T-cell (primary cell): ENCODE data around the gene TSPOAP1. TPM values are rescaled to one million over a fixed set of nuclear protein-coding genes. Genes with fewer than 3 reads are reported as not detected.

Source experiments
- ATAC-seq, 4 experiments: fragments of 200-7000 bp in 3 of 4; fragments of 150-1000 bp in 1 of 4; cut with Tn5 transposase; replicated peaks in 1 of 4; 1 replicate in 3 of 4; 2 replicates in 1 of 4; pipeline ENCODE4 v1.10.0; 2021; ENCODE audit warnings: moderate library complexity in 3 of 4, mild to moderate bottlenecking in 2 of 4, moderate number of reproducible peaks in 1 of 4
- CTCF ChIA-PET, 2 donors: fragments of 300-600 bp; sonication (Branson Sonifier 250); formaldehyde crosslinking; loops; one replicate each; lab custom pipeline; 2022; ENCODE audit warnings: antibody characterized with exemption in 2 of 2; lab: Charles Lee
- POLR2A ChIA-PET, 2 donors: fragments of 300-600 bp; sonication (Branson Sonifier 250); formaldehyde crosslinking; loops; one replicate each; lab custom pipeline; 2022; ENCODE audit warnings: antibody characterized with exemption in 2 of 2; lab: Charles Lee
- DNase-seq, 35 experiments: peaks; one replicate each; pipeline versions ENCODE4 v3.0.0 to v3.0.0-alpha.2; 2013 to 2023
- H3K27ac ChIP-seq: one replicate; pipeline ENCODE4 v1.5.1; 2013; ENCODE audit warnings: low read length
- H3K27me3 ChIP-seq, 2 experiments: replicated peaks in 1 of 2; 1 replicate in 1 of 2; 2 replicates in 1 of 2; pipeline versions ENCODE4 v1.6.1 to v1.7.0; 2013; ENCODE audit warnings: low read length in 1 of 2, mixed read lengths in 1 of 2; ENCODE audit not compliant: control insufficient read depth in 2 of 2, insufficient read depth in 2 of 2; ENCODE audit errors: extremely low read depth in 1 of 2
- H3K36me3 ChIP-seq, 2 donors: 1 replicate in 1 of 2; 2 replicates in 1 of 2; pipeline versions ENCODE4 v1.6.1 to v1.7.0; 2013; ENCODE audit warnings: low read length in 1 of 2; ENCODE audit not compliant: control insufficient read depth in 2 of 2, insufficient read depth in 1 of 2; ENCODE audit errors: extremely low read depth in 1 of 2
- H3K4me1 ChIP-seq, 2 experiments: 1 replicate in 1 of 2; 2 replicates in 1 of 2; pipeline versions ENCODE4 v1.6.1 to v1.7.0; 2013; ENCODE audit warnings: low read length in 2 of 2, mixed read lengths in 1 of 2; ENCODE audit not compliant: insufficient read depth in 2 of 2, control insufficient read depth in 1 of 2; ENCODE audit errors: extremely low read depth in 1 of 2
- H3K4me3 ChIP-seq, 2 donors: 1 replicate in 1 of 2; 2 replicates in 1 of 2; pipeline versions ENCODE4 v1.5.1 to v1.7.0; 2013; ENCODE audit warnings: mild to moderate bottlenecking in 2 of 2, low read length in 1 of 2, moderate library complexity in 1 of 2; ENCODE audit not compliant: control insufficient read depth in 1 of 2; ENCODE audit errors: extremely low read depth in 1 of 2
- H3K9me3 ChIP-seq: 2 replicates; pipeline ENCODE4 v1.7.0; 2013
- H3K27ac Mint-ChIP-seq, 2 donors: one replicate each; pipeline ENCODE4 v1.8.0; 2020 to 2021; ENCODE audit warnings: mild to moderate bottlenecking in 2 of 2, mixed read lengths in 2 of 2
- H3K27me3 Mint-ChIP-seq, 2 donors: one replicate each; pipeline ENCODE4 v1.8.0; 2021 to 2022; ENCODE audit warnings: mixed read lengths in 2 of 2
- H3K36me3 Mint-ChIP-seq: one replicate; pipeline ENCODE4 v1.8.0; 2021; ENCODE audit warnings: mixed read lengths
- H3K4me1 Mint-ChIP-seq, 3 donors: one replicate each; pipeline ENCODE4 v1.8.0; 2020 to 2022; ENCODE audit warnings: mixed read lengths in 3 of 3, mild to moderate bottlenecking in 1 of 3
- H3K4me3 Mint-ChIP-seq, 3 donors: one replicate each; pipeline ENCODE4 v1.8.0; 2020 to 2022; ENCODE audit warnings: mild to moderate bottlenecking in 3 of 3, mixed read lengths in 3 of 3, moderate library complexity in 3 of 3
- H3K9me3 Mint-ChIP-seq, 3 donors: one replicate each; pipeline ENCODE4 v1.8.0; 2020 to 2022; ENCODE audit warnings: mixed read lengths in 3 of 3
- WGBS: methylation state at CpG from one replicate; pipeline ENCODE4 v1.1.5; 2013; ENCODE audit warnings: missing lambda C conversion rate; ENCODE audit not compliant: insufficient coverage; 5-methylcytosine and 5-hydroxymethylcytosine counted together
- total RNA-seq, 35 experiments: library from RNA in 6 of 35; stranded (reverse) in 6 of 35; fragments of 120-200 nt in 1 of 35; gene quantifications; one replicate each; pipeline versions ENCODE4 v1.2.1 to v1.2.4 and lab custom pipeline; 2013 to 2026

Gene TSPOAP1
- total RNA-seq, 5 donors from 2014 or later (not counting 1 experiment from before 2014, with no cell fraction given), result 15.6 to 62.7 (median 19.9) TPM

DNA sequence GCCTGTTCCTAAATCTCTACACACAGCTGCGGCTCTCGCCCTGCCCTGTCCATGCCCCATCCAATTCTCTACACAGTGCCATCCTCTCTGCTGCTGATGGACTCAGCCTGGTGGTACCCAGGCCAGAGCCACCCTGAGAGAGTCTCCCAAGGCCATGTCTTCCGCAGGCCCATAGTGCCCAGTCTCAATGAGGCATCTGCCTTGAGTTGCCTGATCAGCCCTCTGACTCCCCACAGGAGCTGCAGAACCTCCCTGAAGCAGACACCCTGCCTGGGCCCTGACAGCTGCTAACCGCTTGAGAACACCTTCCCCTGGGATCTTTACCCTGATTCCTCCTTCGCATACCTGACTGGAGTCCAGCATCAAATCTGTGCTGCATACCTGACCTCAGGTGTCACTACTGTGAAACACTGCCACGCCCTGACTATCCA, 13.3 kb downstream of the TSPOAP1 start:
- ATAC-seq (no peak), DNase-seq (no peak)
- peak overlapping the region in 1 of 2 donors; percentile 64 for H3K27ac Mint-ChIP-seq
- no peak overlapping the region for H3K4me3 Mint-ChIP-seq
- no peaks in the 10 kb centered on the region for H3K27me3 Mint-ChIP-seq
- CTCF ChIA-PET, result interaction anchor here (0.6 to 7.8 kb wide), 7 partner anchors 10 to 354 kb away, joined by 3 to 191 read pairs (median 4); partner anchors contain the start of genes RNF43 (in 2 of the 2) and HSF5 (in 1 of the 2)
- Histone ChIP-seq H3K9me3 (no peaks in the 10 kb centered on the region), H3K4me3 (no peak overlapping the region), H3K4me1 (peaks cover 3 to 22% of the 10 kb centered on the region in 2 experiments), H3K27ac (no peak overlapping the region), H3K27me3 (no peaks in the 10 kb centered on the region), H3K36me3 (peaks cover 0 to 28% of the 10 kb centered on the region in 2 donors)
- H3K4me1 Mint-ChIP-seq, result peaks cover 9 to 15% (median 11%) of the 10 kb centered on the region in 3 donors
- 100% methylated on average over 4 of the region's 6 CpGs for WGBS
- H3K9me3 Mint-ChIP-seq, result no peaks in the 10 kb centered on the region
- POLR2A ChIA-PET, result interaction anchor here (0.6 kb wide), 2 partner anchors 43 to 124 kb away, joined by 4 to 7 read pairs; no protein-coding TSS in a partner anchor
- peaks cover 5% of the 10 kb centered on the region for H3K36me3 Mint-ChIP-seq

DNA sequence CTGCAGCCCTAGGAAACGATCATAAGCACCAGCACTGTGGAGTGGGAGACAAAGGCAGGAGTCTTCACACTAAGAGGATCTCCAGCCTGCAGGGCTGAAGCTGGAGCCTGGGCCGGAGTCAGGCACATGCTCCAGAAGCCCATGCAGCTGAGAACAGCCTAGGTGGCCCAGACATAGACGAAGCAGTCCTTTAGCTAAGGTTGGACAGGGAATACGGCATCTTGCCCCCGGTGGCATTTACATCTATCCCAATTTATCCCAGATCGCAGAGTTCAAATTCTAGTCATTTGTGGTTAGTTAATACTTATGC, 13.9 kb downstream of the TSPOAP1 start:
- Histone ChIP-seq H3K9me3 (no peaks in the 10 kb centered on the region), H3K27ac (no peak overlapping the region), H3K36me3 (peaks cover 0 to 29% of the 10 kb centered on the region in 2 donors), H3K4me3 (no peak overlapping the region), H3K4me1 (peaks cover 3 to 22% of the 10 kb centered on the region in 2 experiments), H3K27me3 (no peaks in the 10 kb centered on the region)
- Mint-ChIP-seq H3K4me1 (peaks cover 9 to 15% (median 11%) of the 10 kb centered on the region in 3 donors), H3K27me3 (no peaks in the 10 kb centered on the region), H3K27ac (no peak overlapping the region), H3K4me3 (no peak overlapping the region), H3K9me3 (no peaks in the 10 kb centered on the region), H3K36me3 (peaks cover 5% of the 10 kb centered on the region)
- POLR2A ChIA-PET, result no interaction called here
- ATAC-seq (no peak), DNase-seq (peak in 1 of 35 experiments; percentile 4)
- CTCF ChIA-PET, result interaction anchor here (0.5 to 7.8 kb wide), 5 partner anchors 10 to 173 kb away, joined by 3 to 191 read pairs (median 3); partner anchors contain the start of genes HSF5 (in 1 of the 2) and RNF43 (in 1 of the 2)
- WGBS, result 100% methylated on average over 1 of the region's 6 CpGs

DNA sequence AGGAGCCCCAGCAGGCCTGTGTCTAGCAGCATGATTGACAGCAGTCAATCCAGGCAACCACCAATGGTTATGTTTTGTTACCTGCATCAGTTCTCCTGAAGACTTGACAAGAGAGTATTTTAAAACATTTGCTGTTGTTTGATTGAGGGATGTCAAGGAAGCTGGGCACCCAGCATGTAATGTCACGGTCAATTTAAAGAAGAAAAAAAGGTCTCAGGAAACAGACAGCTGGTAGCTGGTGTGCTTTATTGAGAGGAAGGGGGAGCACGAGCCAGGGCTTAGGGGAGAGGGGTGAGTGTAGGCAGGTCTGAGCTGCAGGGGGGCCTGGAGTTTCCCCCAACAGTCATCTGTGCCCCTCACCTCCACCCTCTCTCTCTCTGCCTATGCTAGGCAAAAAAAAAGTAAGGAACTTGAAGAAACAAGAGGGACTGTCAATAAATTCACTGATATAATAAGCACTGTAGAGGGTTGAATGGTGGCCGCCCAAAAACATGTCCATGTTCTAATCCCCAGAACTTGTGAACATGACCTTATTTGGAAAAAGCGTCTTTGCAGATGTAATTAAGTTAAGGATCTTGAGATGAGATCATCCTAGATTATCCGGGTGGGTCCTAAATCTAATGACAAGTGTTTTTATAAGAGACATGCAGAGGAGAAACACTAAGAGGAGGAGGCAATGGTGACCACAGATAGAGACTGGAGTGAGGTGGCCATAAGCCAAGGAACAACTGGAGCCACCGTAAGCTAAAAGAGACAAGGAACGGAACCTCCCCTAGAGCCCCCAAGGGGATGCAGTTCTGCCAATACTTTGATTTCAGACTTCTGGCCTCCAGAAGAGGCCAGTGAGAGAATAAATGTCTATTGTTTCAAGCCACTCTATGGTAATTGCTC, 14.5 kb downstream of the TSPOAP1 start:
- POLR2A ChIA-PET, result no interaction called here
- Histone ChIP-seq H3K27me3 (no peaks in the 10 kb centered on the region), H3K4me1 (peaks cover 3 to 22% of the 10 kb centered on the region in 2 experiments), H3K27ac (no peak overlapping the region), H3K4me3 (no peak overlapping the region), H3K9me3 (no peaks in the 10 kb centered on the region), H3K36me3 (peaks cover 0 to 31% of the 10 kb centered on the region in 2 donors)
- DNase-seq (no peak), ATAC-seq (no peak)
- Mint-ChIP-seq H3K36me3 (peaks cover 8% of the 10 kb centered on the region), H3K9me3 (no peaks in the 10 kb centered on the region), H3K27ac (no peak overlapping the region), H3K4me3 (no peak overlapping the region), H3K4me1 (peaks cover 9 to 15% (median 11%) of the 10 kb centered on the region in 3 donors), H3K27me3 (no peaks in the 10 kb centered on the region)
- CTCF ChIA-PET, result interaction anchor here (0.5 to 7.8 kb wide), 4 partner anchors 9 to 109 kb away, joined by 3 to 191 read pairs (median 5); no protein-coding TSS in a partner anchor
- WGBS, result 100% methylated on average over 2 of the region's 7 CpGs

DNA sequence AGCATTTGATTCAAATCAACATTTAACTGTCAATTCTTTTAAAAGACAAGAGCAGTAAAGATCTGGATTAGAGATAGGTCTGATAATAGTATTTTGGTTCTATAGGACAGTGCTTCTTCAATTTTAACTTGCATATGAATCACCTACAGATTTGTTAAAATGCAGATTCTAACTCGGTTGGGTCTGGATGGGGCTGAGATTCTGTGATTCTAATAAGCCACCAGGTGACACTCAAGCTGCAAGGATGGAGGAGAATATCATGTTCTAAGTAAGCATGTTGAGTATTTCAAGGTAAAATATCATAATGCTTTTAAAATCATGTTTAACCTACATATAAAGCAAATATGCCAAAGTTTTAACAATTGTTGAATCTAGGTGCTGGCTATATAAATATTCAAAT, 15.8 kb downstream of the TSPOAP1 start:
- ATAC-seq, result no peak
- H3K9me3 Mint-ChIP-seq, result no peaks in the 10 kb centered on the region
- H3K4me1 Mint-ChIP-seq, result peaks cover 7 to 9% (median 8%) of the 10 kb centered on the region in 3 donors
- H3K4me3 ChIP-seq, result no peak overlapping the region
- peaks cover 8% of the 10 kb centered on the region for H3K36me3 Mint-ChIP-seq
- H3K27me3 ChIP-seq, result no peaks in the 10 kb centered on the region
- no CpG with 5 or more reads among the region's 1 CpG for WGBS
- no peaks in the 10 kb centered on the region for H3K27me3 Mint-ChIP-seq
- ChIA-PET CTCF (interaction anchor here in 1 of 2 donors (0.7 to 7.8 kb wide), 3 partner anchors 31 to 190 kb away, joined by 4 to 191 read pairs (median 7); partner anchors contain the start of gene RNF43), POLR2A (interaction anchor here (0.6 kb wide), 2 partner anchors 14 to 33 kb away, joined by 6 to 9 read pairs; no protein-coding TSS in a partner anchor)
- DNase-seq, result no peak
- H3K4me1 ChIP-seq, result peaks cover 3 to 10% of the 10 kb centered on the region in 2 experiments
- peaks cover 0 to 41% of the 10 kb centered on the region in 2 donors for H3K36me3 ChIP-seq
- H3K9me3 ChIP-seq, result no peaks in the 10 kb centered on the region
- H3K27ac ChIP-seq, result no peak overlapping the region
- H3K27ac Mint-ChIP-seq, result no peak overlapping the region
- H3K4me3 Mint-ChIP-seq, result no peak overlapping the region

DNA sequence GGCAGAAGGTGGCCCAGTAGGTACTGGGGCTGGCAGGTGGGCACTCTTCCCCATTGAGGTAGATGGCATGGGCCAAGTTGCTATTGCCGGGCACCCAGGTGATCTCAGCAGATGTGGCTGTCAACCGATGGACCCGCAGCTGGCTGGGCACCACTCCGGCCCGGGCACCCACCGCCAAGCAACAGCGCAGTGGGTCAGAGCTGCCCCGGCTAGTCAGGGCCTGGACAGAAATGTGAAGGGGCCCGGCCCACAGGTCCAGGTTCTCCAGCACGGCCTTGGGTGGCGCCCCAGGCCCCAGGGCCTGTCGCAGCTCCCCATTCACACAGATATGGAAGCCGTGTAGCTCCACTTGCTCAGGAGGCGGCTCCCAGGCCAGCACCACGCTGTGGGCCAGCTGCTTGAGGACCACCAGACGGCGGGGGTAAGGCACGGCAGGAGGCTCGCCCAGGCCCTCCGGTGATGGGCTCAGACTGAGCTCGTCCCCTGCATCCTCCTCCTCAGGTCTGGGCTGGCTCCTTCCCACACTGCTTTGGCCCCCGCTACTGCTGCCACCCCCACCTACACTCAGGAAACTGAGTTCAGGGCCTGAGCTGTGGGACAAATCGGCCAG, 16.5 kb downstream of the TSPOAP1 start:
- DNase-seq, result no peak
- Histone ChIP-seq H3K36me3 (peaks cover 0 to 48% of the 10 kb centered on the region in 2 donors), H3K4me1 (peaks cover 0 to 3% of the 10 kb centered on the region in 2 experiments), H3K27ac (no peak overlapping the region), H3K27me3 (no peaks in the 10 kb centered on the region), H3K4me3 (no peak overlapping the region), H3K9me3 (no peaks in the 10 kb centered on the region)
- Mint-ChIP-seq H3K36me3 (peaks cover 8% of the 10 kb centered on the region), H3K4me3 (no peak overlapping the region), H3K27ac (no peak overlapping the region), H3K27me3 (no peaks in the 10 kb centered on the region), H3K9me3 (no peaks in the 10 kb centered on the region), H3K4me1 (peaks cover 0 to 1% (median 1%) of the 10 kb centered on the region in 3 donors)
- ChIA-PET CTCF (interaction anchor here (0.6 to 7.8 kb wide), 3 partner anchors 31 to 157 kb away, joined by 4 to 191 read pairs (median 5); partner anchors contain the start of gene RNF43 (in 1 of the 2)), POLR2A (no interaction called here)
- ATAC-seq, result no peak
- WGBS, result 98% methylated on average over 18 of the region's 23 CpGs

DNA sequence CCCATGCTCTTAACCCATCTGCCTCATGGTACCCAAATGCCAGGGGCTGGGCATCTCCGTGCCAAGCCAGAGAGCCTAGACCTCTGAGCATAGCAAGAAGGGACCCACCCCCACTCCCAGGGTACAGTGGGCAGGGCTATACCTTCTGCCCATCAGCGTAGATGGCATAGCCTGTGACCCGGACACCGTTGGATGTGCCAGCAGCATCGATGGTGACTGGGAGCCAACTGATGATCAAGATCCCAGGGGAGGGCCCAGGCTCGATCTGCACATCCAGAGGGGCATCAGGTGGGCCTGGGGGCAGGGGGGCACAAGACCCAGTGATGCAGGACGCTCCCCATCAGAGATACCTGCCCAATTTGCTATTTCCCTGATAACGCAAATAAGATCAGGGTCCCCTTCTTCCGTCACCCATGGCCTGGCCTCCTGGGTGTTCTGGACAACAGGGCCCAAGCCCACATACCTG, 17.1 kb downstream of the TSPOAP1 start:
- Histone ChIP-seq H3K27ac (no peak overlapping the region), H3K9me3 (no peaks in the 10 kb centered on the region), H3K27me3 (no peaks in the 10 kb centered on the region), H3K4me3 (no peak overlapping the region), H3K36me3 (peaks cover 0 to 52% of the 10 kb centered on the region in 2 donors), H3K4me1 (no peaks in the 10 kb centered on the region)
- 99% methylated on average over 9 of the region's 9 CpGs for WGBS
- ChIA-PET CTCF (interaction anchor here in 1 of 2 donors (0.6 kb wide), 1 partner anchor 69 kb away, joined by 3 read pairs; no protein-coding TSS in a partner anchor), POLR2A (no interaction called here)
- Mint-ChIP-seq H3K9me3 (no peaks in the 10 kb centered on the region), H3K4me1 (no peaks in the 10 kb centered on the region), H3K27me3 (no peaks in the 10 kb centered on the region), H3K36me3 (peaks cover 8% of the 10 kb centered on the region), H3K27ac (no peak overlapping the region), H3K4me3 (no peak overlapping the region)
- DNase-seq (no peak), ATAC-seq (no peak)
